GM12872 (cell line): Measurements from ENCODE around the gene BAZ2A.

Experiments
- CTCF ChIP-seq: IDR thresholded peaks from 3 replicates; pipeline ENCODE4 v1.5.1; 2011; ENCODE audit warnings: low read depth, mild to moderate bottlenecking, low read length, moderate library complexity; ENCODE audit not compliant: insufficient read depth

The BAZ2A gene

GRCh38 chr12:56661979-56662638, 32.0 kb upstream of the BAZ2A start:
- TF ChIP-seq CTCF: no peak

- TF ChIP-seq CTCF: no peak
These were observed 31.4 kb upstream of the BAZ2A start for GRCh38 chr12:56661560-56661959.

- no peak for TF ChIP-seq CTCF
These were observed 28.8 kb upstream of the BAZ2A start for GRCh38 chr12:56658921-56659320.

- no peak for TF ChIP-seq CTCF
These were observed 27.6 kb upstream of the BAZ2A start for GRCh38 chr12:56657416-56658379.

- no peak for TF ChIP-seq CTCF
These were observed 15.8 kb upstream of the BAZ2A start, which contains the start of gene ATP5F1B for GRCh38 chr12:56645717-56646446. ATP5F1B (minus strand) TSS chr12:56645984; CDS start chr12:56645963, 21 bp downstream.

GRCh38 chr12:56645201-56645716, 15.1 kb upstream of the BAZ2A start:
- TF ChIP-seq CTCF: no peak

GRCh38 chr12:56644654-56645053, 14.5 kb upstream of the BAZ2A start:
- TF ChIP-seq CTCF: no peak
